ENCODE data around the gene SOBP. TPM values are rescaled to one million over a fixed set of nuclear protein-coding genes. Genes with fewer than 3 reads are reported as not detected.

Gene SOBP
- total RNA-seq, 4 donors from 2014 or later = 3.8 to 32.5 (median 19.4) TPM

DNA sequence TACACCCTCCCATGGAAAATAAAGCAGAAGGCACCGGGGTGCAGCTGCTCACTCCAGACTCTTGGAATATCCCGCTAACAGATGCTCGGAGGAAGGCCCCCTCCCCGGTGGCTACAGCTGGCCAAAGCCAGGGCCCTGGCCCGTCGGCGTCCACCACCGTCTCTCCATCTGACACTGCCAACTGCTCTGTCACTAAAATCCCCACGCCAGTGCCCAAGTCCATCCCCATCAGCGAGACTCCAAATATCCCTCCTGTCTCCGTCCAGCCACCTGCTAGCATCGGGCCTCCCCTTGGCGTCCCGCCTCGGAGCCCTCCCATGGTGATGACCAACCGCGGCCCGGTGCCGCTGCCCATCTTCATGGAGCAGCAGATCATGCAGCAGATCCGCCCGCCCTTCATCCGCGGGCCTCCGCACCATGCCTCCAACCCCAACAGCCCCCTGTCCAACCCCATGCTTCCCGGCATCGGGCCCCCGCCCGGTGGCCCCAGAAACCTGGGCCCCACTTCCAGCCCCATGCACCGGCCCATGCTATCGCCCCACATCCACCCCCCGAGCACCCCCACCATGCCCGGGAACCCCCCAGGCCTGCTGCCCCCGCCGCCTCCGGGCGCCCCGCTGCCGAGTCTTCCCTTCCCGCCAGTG lies 143.9 kb downstream of the SOBP start:
- ATAC-seq = no peak
- no peaks in the 10 kb centered on the region for H3K27me3 ChIP-seq
- no peak for DNase-seq
- intact Hi-C loops (cut with DNase I; ENCODE audit: low total_unique reads) = no loop called here
- no peak overlapping the region for H3K4me3 ChIP-seq
- no peaks in the 10 kb centered on the region for H3K9me3 ChIP-seq
- no peak for TF ChIP-seq POLR2A (IDR thresholded peaks at IDR 0.05)
- TF ChIP-seq, protein P1, sequence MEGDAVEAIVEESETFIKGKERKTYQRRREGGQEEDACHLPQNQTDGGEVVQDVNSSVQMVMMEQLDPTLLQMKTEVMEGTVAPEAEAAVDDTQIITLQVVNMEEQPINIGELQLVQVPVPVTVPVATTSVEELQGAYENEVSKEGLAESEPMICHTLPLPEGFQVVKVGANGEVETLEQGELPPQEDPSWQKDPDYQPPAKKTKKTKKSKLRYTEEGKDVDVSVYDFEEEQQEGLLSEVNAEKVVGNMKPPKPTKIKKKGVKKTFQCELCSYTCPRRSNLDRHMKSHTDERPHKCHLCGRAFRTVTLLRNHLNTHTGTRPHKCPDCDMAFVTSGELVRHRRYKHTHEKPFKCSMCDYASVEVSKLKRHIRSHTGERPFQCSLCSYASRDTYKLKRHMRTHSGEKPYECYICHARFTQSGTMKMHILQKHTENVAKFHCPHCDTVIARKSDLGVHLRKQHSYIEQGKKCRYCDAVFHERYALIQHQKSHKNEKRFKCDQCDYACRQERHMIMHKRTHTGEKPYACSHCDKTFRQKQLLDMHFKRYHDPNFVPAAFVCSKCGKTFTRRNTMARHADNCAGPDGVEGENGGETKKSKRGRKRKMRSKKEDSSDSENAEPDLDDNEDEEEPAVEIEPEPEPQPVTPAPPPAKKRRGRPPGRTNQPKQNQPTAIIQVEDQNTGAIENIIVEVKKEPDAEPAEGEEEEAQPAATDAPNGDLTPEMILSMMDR (IDR thresholded peaks at IDR 0.05 in 4 of 5, conservative IDR thresholded peaks at IDR 0.05 in 1 of 5) = no peak
- no peaks in the 10 kb centered on the region for H3K36me3 ChIP-seq
- in situ Hi-C loops (cut with MboI; ENCODE audit: low sequenced_read_pairs in 4 of 4) = no loop called here
- H3K27ac ChIP-seq = no peak overlapping the region
- H3K4me1 ChIP-seq = peaks cover 23 to 27% of the 10 kb centered on the region in 2 donors

DNA sequence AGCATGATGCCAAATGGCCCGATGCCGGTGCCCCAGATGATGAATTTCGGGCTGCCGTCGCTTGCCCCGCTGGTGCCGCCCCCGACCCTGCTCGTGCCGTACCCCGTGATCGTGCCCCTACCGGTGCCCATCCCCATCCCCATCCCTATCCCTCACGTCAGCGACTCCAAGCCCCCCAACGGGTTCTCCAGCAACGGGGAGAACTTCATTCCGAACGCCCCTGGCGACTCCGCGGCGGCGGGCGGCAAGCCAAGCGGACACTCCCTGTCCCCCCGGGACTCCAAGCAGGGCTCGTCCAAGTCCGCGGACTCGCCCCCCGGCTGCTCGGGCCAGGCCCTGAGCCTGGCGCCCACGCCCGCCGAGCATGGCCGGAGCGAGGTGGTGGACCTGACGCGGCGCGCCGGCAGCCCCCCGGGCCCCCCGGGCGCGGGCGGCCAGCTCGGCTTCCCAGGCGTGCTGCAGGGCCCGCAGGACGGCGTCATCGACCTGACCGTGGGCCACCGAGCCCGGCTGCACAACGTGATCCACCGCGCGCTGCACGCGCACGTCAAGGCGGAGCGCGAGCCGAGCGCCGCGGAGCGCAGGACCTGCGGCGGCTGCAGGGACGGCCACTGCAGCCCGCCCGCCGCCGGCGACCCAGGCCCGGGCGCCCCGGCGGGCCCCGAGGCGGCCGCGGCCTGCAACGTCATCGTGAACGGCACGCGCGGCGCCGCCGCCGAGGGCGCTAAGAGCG lies 144.6 kb downstream of the SOBP start:
- in situ Hi-C loops (cut with MboI; ENCODE audit: low sequenced_read_pairs in 4 of 4) = no loop called here
- TF ChIP-seq, protein P1 (IDR thresholded peaks at IDR 0.05 in 4 of 5, conservative IDR thresholded peaks at IDR 0.05 in 1 of 5) = no peak
- no peak for TF ChIP-seq POLR2A (IDR thresholded peaks at IDR 0.05)
- Histone ChIP-seq H3K27ac (no peak overlapping the region), H3K36me3 (no peaks in the 10 kb centered on the region), H3K9me3 (no peaks in the 10 kb centered on the region), H3K4me1 (peaks cover 19 to 24% of the 10 kb centered on the region in 2 donors), H3K27me3 (no peaks in the 10 kb centered on the region), H3K4me3 (no peak overlapping the region)
- intact Hi-C loops (cut with DNase I; ENCODE audit: low total_unique reads) = no loop called here
- DNase-seq (no peak), ATAC-seq (no peak)

DNA sequence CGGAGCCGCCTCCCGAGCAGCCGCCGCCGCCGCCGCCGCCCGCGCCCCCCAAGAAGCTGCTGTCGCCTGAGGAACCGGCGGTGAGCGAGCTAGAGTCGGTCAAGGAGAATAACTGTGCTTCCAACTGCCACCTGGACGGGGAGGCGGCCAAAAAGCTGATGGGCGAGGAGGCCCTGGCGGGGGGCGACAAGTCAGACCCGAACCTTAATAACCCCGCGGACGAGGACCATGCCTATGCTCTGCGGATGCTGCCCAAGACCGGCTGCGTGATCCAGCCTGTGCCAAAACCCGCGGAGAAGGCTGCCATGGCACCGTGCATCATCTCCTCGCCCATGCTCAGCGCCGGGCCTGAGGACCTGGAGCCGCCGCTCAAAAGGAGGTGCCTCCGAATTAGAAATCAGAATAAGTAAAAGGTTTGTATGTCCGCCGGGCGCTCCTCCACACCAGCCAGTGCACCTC lies 145.2 kb downstream of the SOBP start:
- no peak for ATAC-seq
- Histone ChIP-seq H3K36me3 (no peaks in the 10 kb centered on the region), H3K4me1 (peaks cover 14 to 23% of the 10 kb centered on the region in 2 donors), H3K9me3 (no peaks in the 10 kb centered on the region), H3K27me3 (no peaks in the 10 kb centered on the region), H3K27ac (no peak overlapping the region), H3K4me3 (no peak overlapping the region)
- in situ Hi-C loops (cut with MboI; ENCODE audit: low sequenced_read_pairs in 4 of 4) = no loop called here
- intact Hi-C loops (cut with DNase I; ENCODE audit: low total_unique reads) = no loop called here
- no peak for DNase-seq
- TF ChIP-seq, protein P1 (IDR thresholded peaks at IDR 0.05 in 4 of 5, conservative IDR thresholded peaks at IDR 0.05 in 1 of 5) = no peak
- TF ChIP-seq POLR2A (IDR thresholded peaks at IDR 0.05) = no peak

DNA sequence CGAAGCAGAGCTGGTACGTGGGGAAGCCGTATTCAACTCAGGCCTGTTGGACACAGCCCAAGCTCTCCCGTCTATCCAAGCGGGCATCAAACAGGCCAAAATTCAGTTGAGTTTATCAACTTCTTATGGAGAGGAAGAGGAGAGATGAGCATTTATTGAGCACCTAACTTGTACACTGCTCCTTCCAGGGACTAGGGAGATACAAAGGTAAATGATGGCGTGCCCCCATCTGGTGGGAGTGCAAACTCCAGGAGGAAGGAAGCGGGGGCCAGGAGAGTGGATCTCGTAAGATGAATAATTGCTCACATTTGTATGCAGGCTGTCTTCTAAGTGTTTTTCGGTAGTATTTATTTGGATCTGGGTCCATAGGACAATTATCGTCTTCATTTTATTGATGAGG lies 146.6 kb downstream of the SOBP start:
- Histone ChIP-seq H3K27ac (no peak overlapping the region), H3K9me3 (no peaks in the 10 kb centered on the region), H3K4me1 (peaks cover 5 to 20% of the 10 kb centered on the region in 2 donors), H3K27me3 (no peaks in the 10 kb centered on the region), H3K36me3 (no peaks in the 10 kb centered on the region), H3K4me3 (no peak overlapping the region)
- intact Hi-C loops (cut with DNase I; ENCODE audit: low total_unique reads) (no loop called here), in situ Hi-C loops (cut with MboI; ENCODE audit: low sequenced_read_pairs in 4 of 4) (no loop called here)
- TF ChIP-seq, protein P1 (IDR thresholded peaks at IDR 0.05 in 4 of 5, conservative IDR thresholded peaks at IDR 0.05 in 1 of 5) = no peak
- no peak for TF ChIP-seq POLR2A (IDR thresholded peaks at IDR 0.05)
- ATAC-seq (no peak), DNase-seq (no peak)

Data from gastrocnemius medialis (tissue), 4 donors.